ENCODE data around the gene SH3YL1.
A peak's percentile ranks its signal among the peaks of the same experiment; 100 is the strongest.

DNA sequence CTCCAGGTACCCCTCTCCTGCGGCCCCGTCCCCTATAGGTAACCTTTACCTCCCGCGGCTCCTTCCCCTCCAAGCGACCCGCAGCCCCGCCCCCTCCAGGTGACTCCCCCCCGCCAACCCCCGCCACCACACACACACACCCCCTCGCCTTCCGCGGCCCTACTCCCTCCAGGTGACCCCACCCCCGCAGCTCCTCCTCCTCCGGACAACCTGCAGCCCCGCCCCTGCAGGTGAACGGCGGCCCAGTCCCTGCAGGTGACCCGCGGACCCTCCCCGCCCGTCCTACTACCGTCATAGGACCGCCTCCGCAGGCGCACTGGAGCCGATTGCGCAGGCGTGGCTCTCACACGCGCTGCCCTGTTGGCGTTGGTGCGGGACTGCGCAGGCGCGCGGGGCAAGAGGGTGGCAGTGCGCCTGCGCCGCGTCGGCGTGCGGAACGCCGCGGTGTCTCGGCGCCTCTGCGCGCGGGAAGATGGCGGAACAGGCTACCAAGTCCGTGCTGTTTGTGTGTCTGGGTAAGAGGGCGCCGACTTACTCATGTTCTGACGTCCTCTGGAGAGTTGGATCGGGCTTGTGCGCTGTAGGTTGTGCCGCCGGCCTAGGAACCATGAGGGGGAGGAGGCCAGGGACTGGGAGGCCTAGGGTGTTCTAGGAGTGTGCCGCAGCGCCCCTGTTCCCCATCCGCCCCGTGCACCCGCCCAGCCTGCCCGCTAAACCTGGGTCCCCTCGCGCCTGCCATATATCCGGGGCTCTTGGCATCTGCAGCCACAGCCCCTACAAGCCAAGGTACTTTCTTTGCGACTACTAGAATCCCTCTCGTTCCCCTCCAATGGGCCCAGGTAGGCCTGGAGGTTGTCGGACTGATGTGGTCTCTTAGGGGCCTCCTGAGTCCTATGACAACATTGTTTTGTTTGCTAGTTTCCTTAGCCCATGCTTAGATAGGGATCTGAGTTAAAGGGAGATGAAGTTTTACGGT is 949 bp upstream of the SH3YL1 start, which contains the start of gene ACP1:
- TF ChIP-seq SP1 (IDR thresholded peaks at IDR 0.05) (no peak), GABPA (IDR thresholded peaks at IDR 0.05 in 1 of 2, conservative IDR thresholded peaks at IDR 0.05 in 1 of 2) (no peak), EGR1 (IDR thresholded peaks at IDR 0.05; ENCODE audit: low read depth in 2 of 2) (peak in 1 of 2 donors; percentile 78), RAD21 (IDR thresholded peaks at IDR 0.05) (no peak), HNF4A (conservative IDR thresholded peaks at IDR 0.05) (no peak), JUND (IDR thresholded peaks at IDR 0.05) (no peak)
- TF ChIP-seq, protein P1, sequence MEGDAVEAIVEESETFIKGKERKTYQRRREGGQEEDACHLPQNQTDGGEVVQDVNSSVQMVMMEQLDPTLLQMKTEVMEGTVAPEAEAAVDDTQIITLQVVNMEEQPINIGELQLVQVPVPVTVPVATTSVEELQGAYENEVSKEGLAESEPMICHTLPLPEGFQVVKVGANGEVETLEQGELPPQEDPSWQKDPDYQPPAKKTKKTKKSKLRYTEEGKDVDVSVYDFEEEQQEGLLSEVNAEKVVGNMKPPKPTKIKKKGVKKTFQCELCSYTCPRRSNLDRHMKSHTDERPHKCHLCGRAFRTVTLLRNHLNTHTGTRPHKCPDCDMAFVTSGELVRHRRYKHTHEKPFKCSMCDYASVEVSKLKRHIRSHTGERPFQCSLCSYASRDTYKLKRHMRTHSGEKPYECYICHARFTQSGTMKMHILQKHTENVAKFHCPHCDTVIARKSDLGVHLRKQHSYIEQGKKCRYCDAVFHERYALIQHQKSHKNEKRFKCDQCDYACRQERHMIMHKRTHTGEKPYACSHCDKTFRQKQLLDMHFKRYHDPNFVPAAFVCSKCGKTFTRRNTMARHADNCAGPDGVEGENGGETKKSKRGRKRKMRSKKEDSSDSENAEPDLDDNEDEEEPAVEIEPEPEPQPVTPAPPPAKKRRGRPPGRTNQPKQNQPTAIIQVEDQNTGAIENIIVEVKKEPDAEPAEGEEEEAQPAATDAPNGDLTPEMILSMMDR (IDR thresholded peaks at IDR 0.05; ENCODE audit: low read depth, low read length, missing input control) = no peak
- TF ChIP-seq, protein P2, sequence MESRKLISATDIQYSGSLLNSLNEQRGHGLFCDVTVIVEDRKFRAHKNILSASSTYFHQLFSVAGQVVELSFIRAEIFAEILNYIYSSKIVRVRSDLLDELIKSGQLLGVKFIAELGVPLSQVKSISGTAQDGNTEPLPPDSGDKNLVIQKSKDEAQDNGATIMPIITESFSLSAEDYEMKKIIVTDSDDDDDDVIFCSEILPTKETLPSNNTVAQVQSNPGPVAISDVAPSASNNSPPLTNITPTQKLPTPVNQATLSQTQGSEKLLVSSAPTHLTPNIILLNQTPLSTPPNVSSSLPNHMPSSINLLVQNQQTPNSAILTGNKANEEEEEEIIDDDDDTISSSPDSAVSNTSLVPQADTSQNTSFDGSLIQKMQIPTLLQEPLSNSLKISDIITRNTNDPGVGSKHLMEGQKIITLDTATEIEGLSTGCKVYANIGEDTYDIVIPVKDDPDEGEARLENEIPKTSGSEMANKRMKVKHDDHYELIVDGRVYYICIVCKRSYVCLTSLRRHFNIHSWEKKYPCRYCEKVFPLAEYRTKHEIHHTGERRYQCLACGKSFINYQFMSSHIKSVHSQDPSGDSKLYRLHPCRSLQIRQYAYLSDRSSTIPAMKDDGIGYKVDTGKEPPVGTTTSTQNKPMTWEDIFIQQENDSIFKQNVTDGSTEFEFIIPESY (IDR thresholded peaks at IDR 0.05) = no peak
- TF ChIP-seq, protein P3, sequence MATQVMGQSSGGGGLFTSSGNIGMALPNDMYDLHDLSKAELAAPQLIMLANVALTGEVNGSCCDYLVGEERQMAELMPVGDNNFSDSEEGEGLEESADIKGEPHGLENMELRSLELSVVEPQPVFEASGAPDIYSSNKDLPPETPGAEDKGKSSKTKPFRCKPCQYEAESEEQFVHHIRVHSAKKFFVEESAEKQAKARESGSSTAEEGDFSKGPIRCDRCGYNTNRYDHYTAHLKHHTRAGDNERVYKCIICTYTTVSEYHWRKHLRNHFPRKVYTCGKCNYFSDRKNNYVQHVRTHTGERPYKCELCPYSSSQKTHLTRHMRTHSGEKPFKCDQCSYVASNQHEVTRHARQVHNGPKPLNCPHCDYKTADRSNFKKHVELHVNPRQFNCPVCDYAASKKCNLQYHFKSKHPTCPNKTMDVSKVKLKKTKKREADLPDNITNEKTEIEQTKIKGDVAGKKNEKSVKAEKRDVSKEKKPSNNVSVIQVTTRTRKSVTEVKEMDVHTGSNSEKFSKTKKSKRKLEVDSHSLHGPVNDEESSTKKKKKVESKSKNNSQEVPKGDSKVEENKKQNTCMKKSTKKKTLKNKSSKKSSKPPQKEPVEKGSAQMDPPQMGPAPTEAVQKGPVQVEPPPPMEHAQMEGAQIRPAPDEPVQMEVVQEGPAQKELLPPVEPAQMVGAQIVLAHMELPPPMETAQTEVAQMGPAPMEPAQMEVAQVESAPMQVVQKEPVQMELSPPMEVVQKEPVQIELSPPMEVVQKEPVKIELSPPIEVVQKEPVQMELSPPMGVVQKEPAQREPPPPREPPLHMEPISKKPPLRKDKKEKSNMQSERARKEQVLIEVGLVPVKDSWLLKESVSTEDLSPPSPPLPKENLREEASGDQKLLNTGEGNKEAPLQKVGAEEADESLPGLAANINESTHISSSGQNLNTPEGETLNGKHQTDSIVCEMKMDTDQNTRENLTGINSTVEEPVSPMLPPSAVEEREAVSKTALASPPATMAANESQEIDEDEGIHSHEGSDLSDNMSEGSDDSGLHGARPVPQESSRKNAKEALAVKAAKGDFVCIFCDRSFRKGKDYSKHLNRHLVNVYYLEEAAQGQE (IDR thresholded peaks at IDR 0.05) = no peak

All from liver (tissue), 3 donors.